Lower leg skin (tissue), 3 donors: ENCODE measurements around the gene LSR.

Source experiments
- CTCF ChIP-seq, 3 donors: fragments of 450-650 bp; IDR thresholded peaks; one replicate each; pipeline ENCODE4 v1.5.1; 2016; ENCODE audit warnings: antibody characterized with exemption in 3 of 3, mild to moderate bottlenecking in 3 of 3, moderate library complexity in 2 of 3
- POLR2A ChIP-seq, 2 donors: fragments of 450-650 bp; IDR thresholded peaks; one replicate each; pipeline ENCODE4 v1.6.1; 2016 to 2017; ENCODE audit warnings: antibody characterized with exemption in 2 of 2, mild to moderate bottlenecking in 1 of 2, moderate library complexity in 1 of 2

- TF ChIP-seq POLR2A (IDR thresholded peaks at IDR 0.05) = no peak
- no peak for TF ChIP-seq CTCF (IDR thresholded peaks at IDR 0.05)
These were observed 24.8 kb upstream of the LSR start for GRCh38 chr19:35223862-35224505.
